ENCODE measurements around the gene STPG2. TPM values are rescaled to one million over a fixed set of nuclear protein-coding genes. Genes with fewer than 3 reads are reported as not detected.

STPG2 gene
- total and polyA plus RNA-seq, 2 of the 4 experiments (the other 2 are of a cell fraction), result not detected

DNA sequence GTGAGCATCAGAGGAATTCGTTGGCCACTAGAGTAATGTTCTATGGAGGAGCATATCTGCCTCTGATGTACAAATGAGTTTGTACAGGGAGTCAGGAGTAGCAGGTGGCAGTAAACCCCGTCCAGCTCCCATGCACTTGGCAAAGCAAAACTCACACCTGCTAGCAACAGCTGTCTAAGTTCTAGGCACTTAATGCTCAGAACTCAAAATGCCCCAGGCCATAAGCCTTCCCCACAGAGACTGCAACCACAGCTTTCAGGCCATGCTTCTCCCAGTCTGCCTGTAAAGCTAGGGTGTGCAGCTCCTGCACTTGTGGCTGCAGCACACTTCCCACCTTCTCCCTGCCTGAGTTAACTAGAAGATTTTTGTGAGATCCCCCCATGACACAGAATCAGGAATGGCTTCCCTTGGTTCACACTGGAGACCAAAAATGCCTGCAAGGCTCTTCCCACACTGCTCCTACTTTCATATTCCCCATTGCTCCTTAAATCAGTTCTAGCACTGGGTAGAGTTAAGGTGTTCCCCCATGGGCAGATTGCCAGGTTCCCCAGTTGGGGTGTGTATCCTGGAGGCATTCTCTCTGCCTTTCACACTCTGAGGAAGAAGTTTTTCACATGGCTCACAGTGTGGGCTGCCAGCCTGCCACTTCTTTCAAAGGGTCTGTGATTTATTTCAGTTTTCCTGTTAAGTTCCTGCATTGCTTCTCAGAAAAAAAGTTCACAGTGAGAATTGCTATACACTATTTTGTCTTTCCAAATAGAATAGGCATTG is 189.9 kb downstream of the STPG2 start:
- Histone ChIP-seq H3K4me2 (ENCODE audit: low read depth, low read length) (no peak overlapping the region), H4K20me1 (ENCODE audit: insufficient read depth, low read length) (no peaks in the 10 kb centered on the region), H3K4me1 (ENCODE audit: control insufficient read depth, insufficient read depth, low read length) (no peaks in the 10 kb centered on the region), H2AK5ac (ENCODE audit: low read depth, low read length) (no peak overlapping the region), H3K9me1 (ENCODE audit: insufficient read depth, low read length) (no peaks in the 10 kb centered on the region), H3K56ac (ENCODE audit: extremely low read depth, insufficient read depth, low read length) (no peak overlapping the region), H3K27me3 (ENCODE audit: control insufficient read depth, insufficient read depth, low read length) (no peaks in the 10 kb centered on the region), H3K9me3 (ENCODE audit: control insufficient read depth, insufficient read depth, low read length) (peaks cover 24% of the 10 kb centered on the region), H3K4me3 (ENCODE audit: insufficient read depth, low read depth, low read length) (no peak overlapping the region), H3K36me3 (ENCODE audit: control insufficient read depth, insufficient read depth, low read length) (no peaks in the 10 kb centered on the region), H4K5ac (ENCODE audit: low read depth, low read length) (no peak overlapping the region), H4K91ac (ENCODE audit: insufficient read depth, low read depth, low read length) (no peak overlapping the region), H2BK15ac (ENCODE audit: low read depth, low read length) (no peak overlapping the region), H2BK5ac (ENCODE audit: low read depth, low read length, poor library complexity, severe bottlenecking) (no peak overlapping the region), H2BK120ac (ENCODE audit: low read depth, low read length) (no peak overlapping the region), H3K27ac (ENCODE audit: insufficient read depth, low read length) (no peak overlapping the region), H3K79me1 (ENCODE audit: low read depth in 1 of 2, low read length in 2 of 2) (no peaks in the 10 kb centered on the region), H3K14ac (replicated peaks; ENCODE audit: low read depth, low read length) (no peak overlapping the region), H2AFZ (replicated peaks; ENCODE audit: low read length, poor library complexity) (no peak overlapping the region), H2BK20ac (ENCODE audit: low read depth, low read length) (no peak overlapping the region), H4K8ac (ENCODE audit: low read depth in 2 of 2, low read length in 2 of 2) (no peak overlapping the region), H3K9ac (ENCODE audit: low read depth, low read length) (no peak overlapping the region), H3K18ac (ENCODE audit: low read depth, low read length) (no peak overlapping the region), H3K4ac (ENCODE audit: low read depth, low read length) (no peak overlapping the region), H2AK9ac (replicated peaks; ENCODE audit: low read depth, low read length, poor library complexity) (no peak overlapping the region), H3K23ac (ENCODE audit: low read depth, low read length) (no peak overlapping the region)
- TF ChIP-seq, protein P1, sequence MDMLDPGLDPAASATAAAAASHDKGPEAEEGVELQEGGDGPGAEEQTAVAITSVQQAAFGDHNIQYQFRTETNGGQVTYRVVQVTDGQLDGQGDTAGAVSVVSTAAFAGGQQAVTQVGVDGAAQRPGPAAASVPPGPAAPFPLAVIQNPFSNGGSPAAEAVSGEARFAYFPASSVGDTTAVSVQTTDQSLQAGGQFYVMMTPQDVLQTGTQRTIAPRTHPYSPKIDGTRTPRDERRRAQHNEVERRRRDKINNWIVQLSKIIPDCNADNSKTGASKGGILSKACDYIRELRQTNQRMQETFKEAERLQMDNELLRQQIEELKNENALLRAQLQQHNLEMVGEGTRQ (IDR thresholded peaks at IDR 0.05; ENCODE audit: low read depth, low read length), result no peak
- TF ChIP-seq, protein P2, sequence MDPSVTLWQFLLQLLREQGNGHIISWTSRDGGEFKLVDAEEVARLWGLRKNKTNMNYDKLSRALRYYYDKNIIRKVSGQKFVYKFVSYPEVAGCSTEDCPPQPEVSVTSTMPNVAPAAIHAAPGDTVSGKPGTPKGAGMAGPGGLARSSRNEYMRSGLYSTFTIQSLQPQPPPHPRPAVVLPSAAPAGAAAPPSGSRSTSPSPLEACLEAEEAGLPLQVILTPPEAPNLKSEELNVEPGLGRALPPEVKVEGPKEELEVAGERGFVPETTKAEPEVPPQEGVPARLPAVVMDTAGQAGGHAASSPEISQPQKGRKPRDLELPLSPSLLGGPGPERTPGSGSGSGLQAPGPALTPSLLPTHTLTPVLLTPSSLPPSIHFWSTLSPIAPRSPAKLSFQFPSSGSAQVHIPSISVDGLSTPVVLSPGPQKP (IDR thresholded peaks at IDR 0.05; ENCODE audit: borderline replicate concordance, low read depth, low read length), result no peak
- TF ChIP-seq MAFK (IDR thresholded peaks at IDR 0.05; ENCODE audit: low read depth, low read length) (no peak), POLR2A (IDR thresholded peaks at IDR 0.05; ENCODE audit: low read depth, low read length) (no peak)
- POLR2A ChIA-PET (ENCODE audit: unreplicated experiment), result no interaction called here
- in situ Hi-C loops (cut with MboI; ENCODE audit: low sequenced_read_pairs), result no loop called here
- WGBS, 2 experiments (ENCODE audit: extremely low coverage in 2 of 2, insufficient read length in 1 of 2), result no CpG with 5 or more reads among the region's 2 CpGs
- dilution Hi-C loops (cut with HindIII; ENCODE audit: low sequenced_read_pairs, unreplicated experiment), result no loop called here
- intact Hi-C loops (cut with micrococcal nuclease), result no loop called here
- no peak for ATAC-seq (ENCODE audit: low read depth)
- no peak for DNase-seq
- CTCF ChIA-PET, result no interaction called here
- no TSS peak for BruUV-seq (replicated peaks)
